ENCODE measurements around the gene USH2A.

Gene USH2A

DNA sequence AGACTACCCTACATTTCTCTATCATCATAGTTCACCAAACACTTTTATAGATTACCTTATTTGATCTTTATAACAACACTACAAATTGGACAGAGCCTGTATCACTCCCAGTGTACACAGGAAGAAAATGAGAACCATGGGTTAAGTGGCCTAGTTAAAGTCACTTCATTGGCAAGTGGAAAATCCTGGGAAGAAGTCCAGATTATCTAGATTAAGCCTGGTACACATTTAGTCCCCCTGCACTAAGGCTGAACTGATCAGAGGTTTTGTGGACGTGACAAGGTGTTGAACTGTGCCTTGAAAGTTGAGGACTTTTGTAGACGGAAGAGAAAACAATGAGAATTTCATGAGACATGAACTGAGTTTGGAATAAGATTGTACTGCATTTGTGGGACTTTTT lies 7.5 kb upstream of the USH2A start:
- ATAC-seq (no peak), DNase-seq (no peak)
- Mint-ChIP-seq H3K9me3 (no peaks in the 10 kb centered on the region), H3K27ac (no peak overlapping the region), H3K27me3 (no peaks in the 10 kb centered on the region), H3K4me1 (no peaks in the 10 kb centered on the region), H3K36me3 (ENCODE audit: low read depth) (no peaks in the 10 kb centered on the region), H3K4me3 (no peak overlapping the region)

DNA sequence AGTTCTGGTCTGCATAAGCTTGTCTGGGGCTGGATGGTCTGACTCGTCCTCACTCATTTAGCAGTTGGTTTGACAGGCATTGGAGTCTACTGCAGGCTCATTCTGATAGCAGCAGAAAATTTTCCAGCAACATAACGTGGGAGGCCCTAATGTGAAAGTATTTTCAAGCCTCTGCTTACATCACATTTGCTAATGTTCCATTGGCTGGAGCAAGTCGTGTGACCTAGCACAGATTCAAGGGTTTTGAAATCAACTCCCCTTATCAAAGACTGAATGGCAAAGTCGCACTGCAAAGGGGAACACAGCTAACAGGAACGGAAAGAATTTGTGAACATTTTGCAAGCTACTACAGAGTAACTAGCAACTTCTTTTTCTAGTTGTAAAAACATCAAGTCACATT lies 2.3 kb upstream of the USH2A start:
- Mint-ChIP-seq H3K27me3 (no peaks in the 10 kb centered on the region), H3K4me1 (no peaks in the 10 kb centered on the region), H3K4me3 (no peak overlapping the region), H3K36me3 (ENCODE audit: low read depth) (no peaks in the 10 kb centered on the region), H3K9me3 (no peaks in the 10 kb centered on the region), H3K27ac (no peak overlapping the region)
- ATAC-seq (no peak), DNase-seq (no peak)

DNA sequence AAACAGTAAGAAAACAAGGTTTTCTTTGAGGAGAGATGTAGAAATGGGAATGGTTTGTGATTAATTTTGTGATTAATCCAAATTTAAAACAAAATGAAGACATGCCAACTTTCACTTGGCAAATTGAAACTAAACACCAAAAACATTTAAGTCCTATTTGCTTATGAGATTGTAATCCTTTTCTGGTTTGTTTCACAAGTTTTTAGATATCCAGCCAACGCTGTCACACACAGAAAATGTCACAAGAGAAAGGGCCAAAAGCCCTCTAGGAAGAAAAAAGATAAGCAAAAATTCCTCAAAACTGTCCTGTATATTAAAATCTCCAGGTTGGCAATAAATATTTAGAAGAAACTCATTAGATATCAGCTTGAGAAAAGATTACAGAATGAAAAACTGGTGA lies 2.5 kb downstream of the USH2A start:
- Mint-ChIP-seq H3K4me3 (no peak overlapping the region), H3K4me1 (no peaks in the 10 kb centered on the region), H3K36me3 (ENCODE audit: low read depth) (no peaks in the 10 kb centered on the region), H3K27me3 (no peaks in the 10 kb centered on the region), H3K9me3 (no peaks in the 10 kb centered on the region), H3K27ac (no peak overlapping the region)
- ATAC-seq (no peak), DNase-seq (no peak)

DNA sequence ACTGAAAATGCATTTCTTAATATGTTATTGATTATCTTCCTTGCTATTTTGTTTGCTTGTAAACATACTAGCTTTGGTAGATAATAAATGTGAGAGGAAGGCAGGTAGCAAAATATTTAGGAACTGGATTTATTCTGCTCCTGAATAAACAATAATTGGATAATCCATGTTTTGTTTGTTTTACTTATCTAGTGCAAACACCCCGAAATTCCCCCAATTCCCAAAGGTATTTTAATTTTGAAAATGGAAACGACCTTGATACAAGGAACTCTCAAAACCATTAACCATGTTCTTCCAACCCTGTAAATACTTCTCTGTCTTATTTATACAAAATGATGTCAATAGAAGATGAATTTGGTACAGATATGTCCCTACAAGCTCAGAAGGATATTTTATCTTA lies 3.0 kb downstream of the USH2A start:
- no peak for DNase-seq
- no peak for ATAC-seq
- no peaks in the 10 kb centered on the region for H3K27me3 Mint-ChIP-seq
- no peaks in the 10 kb centered on the region for H3K36me3 Mint-ChIP-seq (ENCODE audit: low read depth)
- H3K9me3 Mint-ChIP-seq, result no peaks in the 10 kb centered on the region
- no peak overlapping the region for H3K27ac Mint-ChIP-seq
- H3K4me3 Mint-ChIP-seq, result no peak overlapping the region
- H3K4me1 Mint-ChIP-seq, result no peaks in the 10 kb centered on the region

DNA sequence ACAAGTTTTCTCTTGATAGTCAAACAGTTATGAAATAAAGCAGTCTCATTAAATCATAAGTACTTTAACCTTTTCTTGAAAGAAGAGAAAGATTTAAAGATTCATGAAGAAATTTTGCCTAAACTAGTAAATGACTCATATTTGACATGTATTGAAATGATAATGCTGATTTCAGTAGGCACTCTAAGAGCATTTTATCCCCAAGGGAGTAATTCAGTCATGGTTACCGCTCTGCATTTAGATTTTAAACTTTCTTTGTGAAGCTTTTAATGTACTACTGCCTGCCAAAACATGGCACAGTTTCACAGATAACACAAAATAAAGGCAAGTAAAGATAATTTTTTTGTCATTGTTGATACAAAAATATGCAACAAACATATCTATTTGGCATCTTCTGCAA lies 6.8 kb downstream of the USH2A start:
- Mint-ChIP-seq H3K27me3 (no peaks in the 10 kb centered on the region), H3K4me3 (no peak overlapping the region), H3K9me3 (no peaks in the 10 kb centered on the region), H3K27ac (no peak overlapping the region), H3K36me3 (ENCODE audit: low read depth) (no peaks in the 10 kb centered on the region), H3K4me1 (no peaks in the 10 kb centered on the region)
- ATAC-seq (no peak), DNase-seq (no peak)

DNA sequence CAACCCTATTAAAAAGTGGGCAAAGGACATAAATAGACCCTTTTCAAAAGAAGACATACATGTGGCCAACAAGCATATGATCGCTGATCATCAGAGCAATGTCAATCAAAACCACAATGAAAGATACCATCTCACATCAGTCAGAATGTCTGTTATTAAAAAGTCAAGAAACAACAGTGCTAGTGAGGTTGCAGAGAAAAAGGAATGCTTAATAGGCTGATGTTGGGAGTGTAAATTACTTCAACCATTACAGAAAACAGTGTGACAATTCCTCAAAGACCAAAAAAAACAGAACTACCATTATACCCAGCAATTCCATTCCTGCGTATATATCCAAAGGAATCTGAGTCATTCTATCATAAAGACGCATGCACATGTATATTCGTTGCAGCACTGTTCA lies 13.2 kb downstream of the USH2A start:
- Mint-ChIP-seq H3K36me3 (ENCODE audit: low read depth) (no peaks in the 10 kb centered on the region), H3K4me1 (no peaks in the 10 kb centered on the region), H3K4me3 (no peak overlapping the region), H3K27me3 (no peaks in the 10 kb centered on the region), H3K9me3 (no peaks in the 10 kb centered on the region), H3K27ac (no peak overlapping the region)
- DNase-seq (no peak), ATAC-seq (no peak)

DNA sequence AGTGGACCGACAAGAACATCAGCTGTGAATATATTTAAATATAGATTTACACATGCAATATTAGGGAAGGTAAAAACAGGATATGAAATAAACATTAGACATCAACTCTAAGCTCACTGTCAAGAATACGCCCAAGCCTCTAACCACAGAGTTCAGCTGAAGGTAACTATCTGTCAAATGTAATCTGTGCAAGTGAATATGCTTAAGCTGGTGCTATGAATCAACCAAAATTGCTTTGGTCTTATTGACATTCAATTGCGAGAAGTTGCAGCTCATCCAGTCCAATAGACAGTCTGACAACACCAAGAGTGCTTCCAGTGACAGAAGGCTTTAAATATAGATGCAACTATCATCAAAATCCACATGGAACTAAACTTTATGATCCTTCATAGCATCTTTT lies 32.3 kb downstream of the USH2A start:
- ATAC-seq (no peak), DNase-seq (no peak)
- H3K27me3 Mint-ChIP-seq, result no peaks in the 10 kb centered on the region
- no peaks in the 10 kb centered on the region for H3K36me3 Mint-ChIP-seq (ENCODE audit: low read depth)
- H3K27ac Mint-ChIP-seq, result no peak overlapping the region
- no peak overlapping the region for H3K4me3 Mint-ChIP-seq
- no peaks in the 10 kb centered on the region for H3K4me1 Mint-ChIP-seq
- peaks cover 5% of the 10 kb centered on the region for H3K9me3 Mint-ChIP-seq

DNA sequence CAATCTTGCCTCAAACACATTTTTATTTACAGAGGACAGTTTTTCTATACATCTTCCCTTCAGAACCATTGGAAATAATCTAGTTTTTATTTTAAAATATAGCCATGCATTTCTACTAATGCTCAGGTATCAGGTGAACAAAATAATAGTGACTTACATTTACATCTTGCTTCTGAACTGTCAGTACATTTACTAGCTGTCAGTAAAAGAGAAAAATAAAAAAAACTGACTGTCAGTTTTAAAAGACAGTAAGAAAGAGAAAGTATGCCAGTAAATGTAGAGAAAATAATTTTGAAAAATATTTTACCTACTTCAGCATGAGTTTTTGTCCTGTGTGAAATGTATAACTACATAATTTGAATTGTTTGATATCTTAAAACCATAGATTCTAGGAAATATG lies 33.5 kb downstream of the USH2A start:
- Mint-ChIP-seq H3K27ac (no peak overlapping the region), H3K27me3 (no peaks in the 10 kb centered on the region), H3K9me3 (peaks cover 9% of the 10 kb centered on the region), H3K4me1 (no peaks in the 10 kb centered on the region), H3K36me3 (ENCODE audit: low read depth) (no peaks in the 10 kb centered on the region), H3K4me3 (no peak overlapping the region)
- ATAC-seq (no peak), DNase-seq (no peak)

DNA sequence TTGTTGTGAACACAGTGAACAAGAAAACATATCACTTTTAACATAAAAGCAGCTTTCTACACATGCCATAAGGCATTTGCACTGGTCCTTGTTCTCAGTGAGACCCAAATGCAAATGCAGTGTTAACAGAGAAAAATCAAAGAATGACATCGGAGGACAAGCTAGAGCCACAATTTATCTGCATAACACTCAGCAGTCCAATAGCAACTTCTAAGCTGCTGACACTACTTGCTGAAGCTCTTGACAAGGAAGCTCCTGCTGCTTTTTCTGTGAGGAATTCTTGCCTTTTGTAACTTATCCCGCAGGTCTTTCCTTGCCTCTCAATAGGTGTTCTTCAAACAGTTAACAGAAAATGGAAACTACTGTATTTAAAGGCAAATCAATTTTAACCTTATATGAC lies 34.7 kb downstream of the USH2A start:
- no peaks in the 10 kb centered on the region for H3K36me3 Mint-ChIP-seq (ENCODE audit: low read depth)
- no peak overlapping the region for H3K4me3 Mint-ChIP-seq
- ATAC-seq (no peak), DNase-seq (no peak)
- H3K27me3 Mint-ChIP-seq, result no peaks in the 10 kb centered on the region
- no peak overlapping the region for H3K27ac Mint-ChIP-seq
- H3K4me1 Mint-ChIP-seq, result no peaks in the 10 kb centered on the region
- peaks cover 4% of the 10 kb centered on the region for H3K9me3 Mint-ChIP-seq

DNA sequence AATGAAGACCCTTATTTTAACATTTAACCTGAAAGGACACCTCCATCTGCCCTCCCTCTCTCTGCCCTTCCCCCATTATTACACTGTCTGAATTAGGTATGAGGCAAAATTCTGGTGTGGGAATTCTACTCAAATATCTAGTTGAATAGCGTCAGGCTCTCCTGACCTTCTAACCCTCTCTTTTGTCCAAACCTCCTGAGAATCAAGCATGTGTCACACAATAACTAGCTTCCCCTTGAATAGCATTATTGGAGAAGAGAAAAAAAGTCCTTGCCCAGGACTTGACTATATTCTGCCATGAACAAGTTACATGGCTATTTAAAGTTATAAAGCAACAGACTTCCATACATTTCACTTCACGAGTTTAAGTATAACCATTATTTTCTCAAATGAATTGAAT lies 35.5 kb downstream of the USH2A start:
- Mint-ChIP-seq H3K27me3 (no peaks in the 10 kb centered on the region), H3K9me3 (peaks cover 4% of the 10 kb centered on the region), H3K4me3 (no peak overlapping the region), H3K27ac (no peak overlapping the region), H3K36me3 (ENCODE audit: low read depth) (no peaks in the 10 kb centered on the region), H3K4me1 (no peaks in the 10 kb centered on the region)
- ATAC-seq (no peak), DNase-seq (no peak)

DNA sequence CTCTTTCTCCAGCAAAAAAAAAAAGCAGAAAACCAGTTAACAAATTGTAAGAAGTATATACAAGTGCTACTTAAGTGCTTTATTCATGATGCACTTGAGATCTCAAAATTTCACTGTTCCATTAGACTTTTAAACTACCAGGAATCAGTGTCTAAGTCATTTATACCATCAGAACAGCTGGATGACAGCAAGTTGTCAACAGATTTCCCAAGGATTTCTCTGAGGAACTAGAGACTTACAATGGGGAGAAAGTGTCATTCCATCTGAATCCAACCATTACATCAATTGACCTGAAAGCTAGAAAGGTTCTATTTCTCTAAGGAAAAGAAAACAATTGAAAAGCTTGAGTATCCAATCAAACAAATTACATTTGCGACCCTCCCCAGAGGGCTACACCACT lies 43.8 kb downstream of the USH2A start:
- Mint-ChIP-seq H3K9me3 (peaks cover 13% of the 10 kb centered on the region), H3K4me1 (no peaks in the 10 kb centered on the region), H3K4me3 (no peak overlapping the region), H3K27ac (no peak overlapping the region), H3K27me3 (no peaks in the 10 kb centered on the region), H3K36me3 (ENCODE audit: low read depth) (no peaks in the 10 kb centered on the region)
- no peak for DNase-seq
- no peak for ATAC-seq

DNA sequence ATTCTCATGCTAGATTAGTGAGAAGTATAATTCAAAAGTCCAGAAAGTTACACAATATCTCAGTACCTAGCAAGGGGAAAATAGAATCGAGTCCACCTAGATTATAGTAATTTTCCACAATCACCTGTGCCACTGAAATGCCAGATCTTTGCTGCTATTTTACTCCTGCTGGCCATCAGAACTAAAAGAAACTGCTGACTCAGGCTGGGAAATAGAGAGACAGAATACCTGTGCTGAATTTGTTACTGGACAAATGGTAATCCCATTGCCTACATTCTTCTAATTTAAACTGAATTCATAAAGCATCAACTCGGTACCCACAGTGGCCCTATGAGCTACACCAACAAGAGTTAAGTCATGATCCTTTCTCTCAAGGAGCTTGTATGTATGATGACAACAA lies 55.0 kb downstream of the USH2A start:
- Mint-ChIP-seq H3K36me3 (ENCODE audit: low read depth) (no peaks in the 10 kb centered on the region), H3K9me3 (peaks cover 13% of the 10 kb centered on the region), H3K27ac (no peak overlapping the region), H3K4me1 (no peaks in the 10 kb centered on the region), H3K27me3 (no peaks in the 10 kb centered on the region), H3K4me3 (no peak overlapping the region)
- ATAC-seq (no peak), DNase-seq (no peak)

DNA sequence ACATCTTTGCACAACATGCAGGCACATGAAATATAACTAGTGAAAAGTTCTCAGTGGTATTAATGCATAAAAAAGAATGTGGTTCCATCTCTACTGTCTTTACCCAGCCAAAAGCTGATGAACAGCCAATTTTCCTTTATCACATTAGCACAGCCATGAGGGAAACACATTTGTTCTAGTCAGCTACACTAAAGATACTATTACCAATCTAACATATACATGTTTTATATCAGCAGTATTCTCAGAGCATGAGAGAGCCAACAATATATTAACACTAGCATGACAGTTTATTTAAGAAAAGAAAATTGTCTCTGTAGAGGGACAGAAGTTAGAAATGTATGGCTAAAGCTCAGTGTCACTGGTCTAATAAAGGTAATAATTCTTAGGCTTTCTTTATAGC lies 56.3 kb downstream of the USH2A start:
- no peak overlapping the region for H3K4me3 Mint-ChIP-seq
- H3K9me3 Mint-ChIP-seq, result peaks cover 13% of the 10 kb centered on the region
- no peaks in the 10 kb centered on the region for H3K27me3 Mint-ChIP-seq
- H3K36me3 Mint-ChIP-seq (ENCODE audit: low read depth), result no peaks in the 10 kb centered on the region
- H3K27ac Mint-ChIP-seq, result no peak overlapping the region
- H3K4me1 Mint-ChIP-seq, result no peaks in the 10 kb centered on the region
- DNase-seq (no peak), ATAC-seq (no peak)

DNA sequence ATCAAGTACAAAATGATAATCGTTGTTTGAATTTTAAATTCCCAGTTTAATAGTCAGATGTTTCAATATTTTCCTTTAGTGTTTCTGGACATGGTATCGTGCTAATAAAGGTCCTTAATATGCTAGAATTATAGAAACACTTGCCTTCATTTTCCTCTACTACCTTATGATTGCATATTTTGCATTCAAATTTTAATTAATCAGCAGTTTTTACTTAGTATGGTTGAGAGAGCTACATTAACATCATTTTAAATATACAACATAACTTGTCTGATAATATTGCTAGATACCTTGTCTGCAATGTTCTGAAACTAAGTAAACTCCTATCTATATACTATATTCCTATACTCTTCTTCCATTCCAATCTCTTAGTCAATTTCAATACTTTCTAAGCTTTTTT lies 66.3 kb downstream of the USH2A start:
- no peaks in the 10 kb centered on the region for H3K27me3 Mint-ChIP-seq

DNA sequence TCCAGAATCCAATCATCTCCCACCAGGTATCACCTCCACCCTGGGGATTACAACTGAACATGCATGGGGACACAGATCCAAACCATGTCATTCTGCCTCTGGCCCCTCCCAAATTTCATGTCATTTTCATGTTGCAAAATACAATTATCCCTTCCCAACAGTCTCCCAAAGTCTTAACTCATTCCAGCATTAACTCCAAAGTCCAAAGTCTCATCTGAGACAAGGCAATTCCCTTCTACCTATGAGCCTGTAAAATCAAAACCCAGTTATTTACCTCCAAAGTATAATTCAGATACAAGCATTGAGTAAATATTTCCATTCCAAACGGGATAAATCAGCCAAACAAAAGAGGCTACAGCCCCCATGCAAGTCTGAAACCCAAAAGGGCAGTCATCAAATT lies 73.1 kb downstream of the USH2A start:
- no peaks in the 10 kb centered on the region for H3K4me1 Mint-ChIP-seq
- H3K27ac Mint-ChIP-seq, result no peak overlapping the region
- ATAC-seq (no peak), DNase-seq (no peak)
- no peaks in the 10 kb centered on the region for H3K36me3 Mint-ChIP-seq (ENCODE audit: low read depth)
- H3K27me3 Mint-ChIP-seq, result no peaks in the 10 kb centered on the region
- H3K9me3 Mint-ChIP-seq, result peaks cover 5% of the 10 kb centered on the region
- no peak overlapping the region for H3K4me3 Mint-ChIP-seq

More for the DNA sequence above, 66.3 kb downstream of the USH2A start:
- no peaks in the 10 kb centered on the region for H3K36me3 Mint-ChIP-seq (ENCODE audit: low read depth)
- DNase-seq (no peak), ATAC-seq (no peak)
- H3K4me3 Mint-ChIP-seq, result no peak overlapping the region
- peaks cover 10% of the 10 kb centered on the region for H3K9me3 Mint-ChIP-seq
- no peaks in the 10 kb centered on the region for H3K4me1 Mint-ChIP-seq
- no peak overlapping the region for H3K27ac Mint-ChIP-seq

DNA sequence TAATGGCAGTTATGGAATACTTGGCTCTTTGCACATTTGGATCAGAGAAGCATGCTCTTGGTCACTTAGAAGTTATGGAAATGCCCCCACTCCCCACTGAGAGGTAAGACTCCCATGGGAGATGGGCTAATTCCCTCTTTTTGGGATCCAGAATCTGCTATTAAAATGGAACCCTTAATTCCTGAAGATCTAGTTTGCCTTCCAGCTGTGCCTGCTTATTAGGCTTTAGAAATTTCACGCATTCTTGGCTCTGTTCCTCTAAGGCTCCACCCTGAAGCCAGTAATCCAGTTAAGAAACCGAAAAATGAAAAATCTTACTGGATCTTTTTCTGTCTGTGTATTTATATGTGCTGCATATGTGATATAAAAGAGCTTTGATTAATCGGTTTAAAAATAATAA lies 76.7 kb downstream of the USH2A start:
- ATAC-seq (no peak), DNase-seq (no peak)
- H3K27ac Mint-ChIP-seq, result no peak overlapping the region
- H3K9me3 Mint-ChIP-seq, result peaks cover 8% of the 10 kb centered on the region
- no peaks in the 10 kb centered on the region for H3K36me3 Mint-ChIP-seq (ENCODE audit: low read depth)
- H3K4me1 Mint-ChIP-seq, result no peaks in the 10 kb centered on the region
- H3K27me3 Mint-ChIP-seq, result no peaks in the 10 kb centered on the region
- no peak overlapping the region for H3K4me3 Mint-ChIP-seq

Measured in activated naive CD8-positive, alpha-beta T cell treated with anti-CD3 and anti-CD28 coated beads, Interleukin-2, amount 50 U/mL, for 24 hours (primary cell).